Dendritic cell treated with granulocyte-macrophage colony-stimulating factor and Interleukin-4, amounts not matched to agents 40 ng/mL and 50 ng/mL, for 4 days (primary cell): ENCODE data around the gene FAM234A.
A peak's percentile ranks its signal among the peaks of the same experiment; 100 is the strongest.
"Not testable (repeated sequence)": the region's sequence is repeated elsewhere in the genome, so short reads cannot be mapped to it uniquely, and the experiment has no call there.

Experiments used
- H3K27ac Mint-ChIP-seq: one replicate; pipeline ENCODE4 v1.8.0; 2022; ENCODE audit warnings: mild to moderate bottlenecking, mixed read lengths
- H3K27me3 Mint-ChIP-seq: one replicate; pipeline ENCODE4 v1.8.0; 2022; ENCODE audit warnings: mild to moderate bottlenecking, mixed read lengths
- H3K36me3 Mint-ChIP-seq: one replicate; pipeline ENCODE4 v1.8.0; 2022; ENCODE audit warnings: low read depth, mixed read lengths
- H3K4me1 Mint-ChIP-seq: one replicate; pipeline ENCODE4 v1.8.0; 2022; ENCODE audit warnings: low read depth, mixed read lengths
- H3K4me3 Mint-ChIP-seq: one replicate; pipeline ENCODE4 v1.8.0; 2022; ENCODE audit warnings: mild to moderate bottlenecking, moderate library complexity, mixed read lengths
- H3K9me3 Mint-ChIP-seq: one replicate; pipeline ENCODE4 v1.8.0; 2022; ENCODE audit warnings: mixed read lengths
- intact Hi-C: fragments of 100-400 bp; cut with micrococcal nuclease; formaldehyde crosslinking; loops from one replicate; pipeline ENCODE4 v1.15.0; 2022

The FAM234A gene

DNA sequence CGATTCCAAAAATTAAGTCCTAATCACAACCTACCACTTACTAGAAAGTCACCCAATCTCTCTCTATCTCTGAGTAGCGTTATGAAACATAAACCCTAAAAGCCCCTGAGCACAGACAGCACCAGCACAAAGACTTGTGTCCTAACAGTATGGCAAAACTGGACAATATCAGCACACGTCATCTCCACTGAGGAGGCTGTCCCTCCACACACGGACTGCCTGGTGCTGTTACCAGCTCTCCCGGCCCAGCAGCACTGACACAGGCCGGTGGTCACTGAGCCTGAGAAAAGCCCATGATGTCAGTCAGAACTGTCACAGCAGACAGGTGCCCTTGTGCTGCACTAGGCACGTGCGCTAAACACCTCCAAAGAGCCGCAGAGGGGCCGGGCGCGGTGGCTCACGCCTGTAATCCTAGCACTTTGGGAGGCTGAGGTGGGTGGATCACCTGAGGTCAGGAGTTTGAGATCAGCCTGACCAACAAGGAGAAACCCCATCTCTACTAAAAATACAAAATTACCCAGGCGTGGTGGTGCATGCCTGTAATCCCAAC lies 22.9 kb upstream of the FAM234A start:
- H3K27ac Mint-ChIP-seq, H3K4me1 Mint-ChIP-seq, H3K4me3 Mint-ChIP-seq, H3K27me3 Mint-ChIP-seq, intact Hi-C loops, H3K9me3 Mint-ChIP-seq: not testable (repeated sequence)
- H3K36me3 Mint-ChIP-seq = peaks cover 98% of the 10 kb centered on the region

DNA sequence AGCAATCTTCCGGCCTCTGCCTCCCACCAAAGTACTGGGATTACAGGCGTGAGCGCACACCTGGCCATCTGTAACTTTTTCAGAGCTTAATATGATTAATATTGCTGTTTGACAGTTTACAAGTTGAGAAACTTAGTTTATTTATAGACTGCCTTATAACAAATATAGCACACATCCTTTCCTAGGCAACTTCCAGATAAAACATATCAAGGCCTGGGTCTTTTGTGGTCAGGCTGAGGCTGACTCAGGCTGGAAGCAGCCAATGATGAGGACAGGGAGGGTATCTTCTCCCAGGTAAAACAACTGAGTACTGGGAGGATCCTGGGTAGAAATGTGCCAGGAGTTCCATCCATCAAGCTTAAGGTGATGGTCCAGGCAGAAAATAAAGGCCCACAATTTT lies 21.6 kb upstream of the FAM234A start:
- Mint-ChIP-seq H3K36me3 (peaks cover 100% of the 10 kb centered on the region), H3K27me3 (no peaks in the 10 kb centered on the region), H3K4me1 (no peaks in the 10 kb centered on the region), H3K4me3 (no peak overlapping the region), H3K27ac (no peak overlapping the region), H3K9me3 (no peaks in the 10 kb centered on the region)
- intact Hi-C loops = no loop called here

DNA sequence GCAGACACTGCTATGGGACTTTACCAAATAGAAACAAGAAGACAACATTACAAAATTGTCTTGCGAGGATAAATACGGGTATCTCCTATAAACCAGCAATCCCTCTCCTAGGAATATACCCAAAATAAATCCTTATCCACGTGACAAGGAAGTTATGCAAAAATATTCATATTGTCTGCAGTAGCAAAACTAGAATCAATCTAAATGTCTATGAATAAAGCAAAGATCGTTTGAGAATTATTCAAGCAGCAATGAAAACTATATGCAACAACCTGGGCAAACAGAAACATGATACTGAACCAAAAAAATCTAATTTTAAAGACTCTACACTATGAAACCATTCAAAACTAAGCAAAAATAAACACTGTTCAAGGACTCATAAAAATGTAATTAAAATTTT lies 14.6 kb upstream of the FAM234A start:
- no peak overlapping the region for H3K4me3 Mint-ChIP-seq
- no peaks in the 10 kb centered on the region for H3K9me3 Mint-ChIP-seq
- intact Hi-C loops = no loop called here
- no peaks in the 10 kb centered on the region for H3K4me1 Mint-ChIP-seq
- H3K27me3 Mint-ChIP-seq = no peaks in the 10 kb centered on the region
- no peak overlapping the region for H3K27ac Mint-ChIP-seq
- peaks cover 100% of the 10 kb centered on the region for H3K36me3 Mint-ChIP-seq

DNA sequence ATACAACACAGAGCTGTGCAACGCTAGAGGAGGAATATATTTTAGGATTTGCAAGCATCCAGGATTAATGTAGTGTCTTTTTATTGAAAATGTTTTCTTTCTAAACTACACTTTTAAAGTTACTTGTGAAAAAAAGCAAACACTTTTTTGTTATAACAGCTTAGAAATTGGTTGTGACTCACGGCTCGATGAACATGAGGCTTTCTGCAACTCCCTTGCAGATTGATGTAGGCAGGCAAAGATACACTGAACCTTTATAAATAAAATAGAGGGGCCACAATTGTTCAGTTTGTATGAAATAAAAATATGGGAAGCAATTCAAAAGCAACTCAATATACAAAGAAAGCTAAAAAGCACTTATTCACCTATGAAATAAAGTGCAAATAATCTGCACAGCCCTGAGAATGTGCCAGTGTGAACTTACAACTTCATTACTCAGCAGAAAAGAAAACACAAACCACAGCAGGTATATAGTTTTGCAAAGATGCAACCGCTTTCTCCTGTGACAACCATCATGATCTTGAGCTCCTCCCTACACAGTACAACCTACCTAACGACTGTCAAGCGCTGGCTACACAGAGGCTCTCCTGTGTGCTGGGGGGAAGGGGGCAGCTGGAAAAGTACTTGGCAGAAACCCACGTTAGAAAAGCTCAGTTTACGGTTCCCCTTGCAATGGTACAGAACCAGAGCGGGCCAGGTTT lies 6.3 kb upstream of the FAM234A start:
- intact Hi-C loops = no loop called here
- Mint-ChIP-seq H3K4me3 (peak overlapping the region; percentile 92), H3K27ac (peak overlapping the region; percentile 94), H3K9me3 (no peaks in the 10 kb centered on the region), H3K36me3 (peaks cover 58% of the 10 kb centered on the region), H3K27me3 (no peaks in the 10 kb centered on the region), H3K4me1 (peaks cover 12% of the 10 kb centered on the region)

- Mint-ChIP-seq H3K4me1 (peaks cover 13% of the 10 kb centered on the region), H3K36me3 (peaks cover 51% of the 10 kb centered on the region), H3K9me3 (no peaks in the 10 kb centered on the region), H3K27ac (peak within 1 kb of the TSS; percentile 94), H3K4me3 (peak within 1 kb of the TSS; percentile 92), H3K27me3 (no peaks in the 10 kb centered on the region)
- intact Hi-C loops = no loop called here
Observed at GRCh38 chr16:228852-229730, 5.5 kb upstream of the FAM234A start, which contains the start of gene LUC7L. LUC7L (minus strand) TSS chr16:229449; CDS start chr16:229339, 110 bp downstream.

DNA sequence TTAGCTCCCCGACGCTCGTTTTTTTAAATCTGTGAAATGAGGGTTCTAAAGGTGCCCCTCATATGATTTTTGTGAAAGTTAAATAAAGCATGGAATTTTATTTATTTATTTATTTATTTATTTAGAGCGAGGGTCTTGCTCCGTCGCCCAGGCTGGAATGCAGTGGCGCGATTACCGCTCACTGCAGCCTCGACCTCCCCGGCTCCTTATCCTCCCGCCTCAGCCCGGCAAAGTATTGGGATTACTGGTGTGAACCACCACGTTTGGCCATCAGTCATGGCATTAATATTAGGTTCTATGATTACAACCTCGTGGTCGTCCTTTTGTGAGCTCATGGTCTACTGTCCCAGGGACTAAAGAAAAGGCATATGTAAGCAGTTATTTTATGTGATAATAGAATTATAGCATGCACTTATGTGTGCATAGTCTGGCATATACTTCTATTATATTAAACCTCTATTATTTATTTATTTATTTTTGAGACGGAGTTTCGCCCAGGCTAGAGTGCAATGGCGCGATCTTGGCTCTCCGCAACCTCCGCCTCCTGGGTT lies 4.8 kb upstream of the FAM234A start:
- H3K4me3 Mint-ChIP-seq = peak overlapping the region; percentile 11

GRCh38 chr16:230351-230750 lies 4.3 kb upstream of the FAM234A start:
- intact Hi-C loops, H3K4me3 Mint-ChIP-seq, H3K27me3 Mint-ChIP-seq, H3K27ac Mint-ChIP-seq, H3K9me3 Mint-ChIP-seq: not testable (repeated sequence)
- peaks cover 51% of the 10 kb centered on the region for H3K36me3 Mint-ChIP-seq
- peaks cover 17% of the 10 kb centered on the region for H3K4me1 Mint-ChIP-seq

More for the DNA sequence above, 4.8 kb upstream of the FAM234A start:
- H3K27ac Mint-ChIP-seq = peak overlapping the region; percentile 94
- H3K9me3 Mint-ChIP-seq = no peaks in the 10 kb centered on the region
- peaks cover 51% of the 10 kb centered on the region for H3K36me3 Mint-ChIP-seq
- H3K4me1 Mint-ChIP-seq = peaks cover 17% of the 10 kb centered on the region
- intact Hi-C loops = no loop called here
- H3K27me3 Mint-ChIP-seq = no peaks in the 10 kb centered on the region

DNA sequence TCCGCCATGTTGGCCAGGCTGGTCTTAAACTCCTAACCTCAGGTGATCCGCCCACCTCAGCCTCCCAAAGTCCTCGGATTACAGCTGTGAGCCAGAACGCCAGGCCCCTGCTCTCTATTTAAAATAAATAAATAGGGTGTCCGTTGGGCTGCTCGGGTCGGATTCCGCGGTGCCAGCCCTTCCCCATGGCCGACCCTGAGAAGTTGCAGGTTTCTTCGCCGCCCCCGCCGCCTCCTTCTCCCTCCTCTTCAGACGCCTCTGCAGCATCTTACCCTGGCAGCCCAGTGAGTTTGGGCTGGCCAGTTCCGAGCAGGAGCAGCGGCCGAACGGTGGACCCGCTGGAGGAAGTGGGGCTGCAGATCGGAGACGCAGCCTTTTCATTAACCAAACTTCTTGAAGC lies 3.7 kb upstream of the FAM234A start:
- intact Hi-C loops = no loop called here

DNA sequence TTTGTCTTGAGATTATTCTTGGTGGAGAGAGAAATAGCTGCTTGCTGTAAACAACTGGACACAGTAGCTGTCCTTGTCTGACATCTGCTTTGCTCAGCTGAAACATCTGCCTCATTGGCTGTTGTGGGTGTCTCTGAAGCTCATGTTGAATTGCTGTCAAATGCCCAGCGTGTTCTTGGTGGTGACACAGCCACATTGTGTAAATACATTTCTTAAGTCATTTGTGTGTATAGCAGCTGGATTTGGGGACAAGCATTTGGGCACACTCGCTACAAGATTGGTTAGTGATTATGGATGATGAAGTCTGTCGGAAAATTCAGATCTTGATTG lies 5.3 kb downstream of the FAM234A start:
- intact Hi-C loops = no loop called here
- Mint-ChIP-seq H3K27me3 (no peaks in the 10 kb centered on the region), H3K9me3 (no peaks in the 10 kb centered on the region), H3K4me1 (peaks cover 32% of the 10 kb centered on the region), H3K27ac (peak overlapping the region; percentile 83), H3K36me3 (peaks cover 15% of the 10 kb centered on the region), H3K4me3 (no peak overlapping the region)

More for the DNA sequence above, 3.7 kb upstream of the FAM234A start:
- Mint-ChIP-seq H3K36me3 (peaks cover 46% of the 10 kb centered on the region), H3K4me3 (no peak overlapping the region), H3K4me1 (peaks cover 17% of the 10 kb centered on the region), H3K27ac (no peak overlapping the region), H3K9me3 (no peaks in the 10 kb centered on the region), H3K27me3 (no peaks in the 10 kb centered on the region)

GRCh38 chr16:240559-240958 lies 5.9 kb downstream of the FAM234A start:
- Mint-ChIP-seq H3K9me3 (no peaks in the 10 kb centered on the region), H3K27me3 (no peaks in the 10 kb centered on the region), H3K36me3 (peaks cover 10% of the 10 kb centered on the region), H3K4me1 (peaks cover 32% of the 10 kb centered on the region), H3K4me3 (no peak overlapping the region), H3K27ac (peak overlapping the region; percentile 83)
- intact Hi-C loops = no loop called here

DNA sequence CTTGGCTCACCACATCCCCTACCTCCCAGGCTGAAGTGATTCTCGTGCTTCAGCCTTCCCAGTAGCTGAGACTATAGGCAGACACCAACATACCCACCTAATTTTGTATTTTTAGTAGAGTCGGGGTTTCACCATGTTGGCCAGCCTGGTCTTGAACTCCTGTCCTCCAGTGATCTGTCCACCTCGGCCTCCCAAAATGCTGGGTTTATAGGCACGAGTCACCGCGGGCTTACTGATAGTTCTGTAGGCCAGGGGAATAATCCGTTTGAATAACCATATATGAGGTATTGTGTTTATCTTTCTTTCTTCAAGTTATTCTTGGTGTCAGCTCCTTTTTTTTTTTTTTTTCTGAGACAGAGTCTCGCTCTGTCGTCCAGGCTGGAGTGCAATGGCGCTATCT lies 7.7 kb downstream of the FAM234A start:
- H3K27ac Mint-ChIP-seq = peak overlapping the region; percentile 83
- H3K36me3 Mint-ChIP-seq = peaks cover 14% of the 10 kb centered on the region
- H3K4me3 Mint-ChIP-seq = peak overlapping the region; percentile 40
- no peaks in the 10 kb centered on the region for H3K27me3 Mint-ChIP-seq
- intact Hi-C loops = no loop called here
- H3K9me3 Mint-ChIP-seq = no peaks in the 10 kb centered on the region
- peaks cover 32% of the 10 kb centered on the region for H3K4me1 Mint-ChIP-seq

DNA sequence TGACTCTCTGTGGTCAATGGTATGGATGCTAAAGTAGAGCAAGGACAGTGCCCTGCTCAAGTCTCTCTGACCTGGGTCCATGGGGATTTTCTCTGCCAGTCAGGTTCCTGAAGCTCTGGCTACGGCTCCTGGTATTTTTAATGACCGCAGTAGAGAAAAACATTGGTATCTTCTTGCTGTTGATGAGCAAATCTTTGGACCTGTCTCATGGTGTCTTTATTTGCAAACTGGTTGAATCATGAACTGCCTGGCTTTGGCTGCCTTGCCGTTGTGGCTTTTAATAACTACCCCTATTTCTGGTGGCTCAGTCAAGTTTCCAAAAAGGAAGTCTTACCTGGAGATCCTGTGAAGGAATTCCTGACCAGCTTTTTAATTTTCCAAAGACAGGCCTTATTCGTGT lies 8.7 kb downstream of the FAM234A start:
- H3K27ac Mint-ChIP-seq = no peak overlapping the region
- no peak overlapping the region for H3K4me3 Mint-ChIP-seq
- intact Hi-C loops = no loop called here
- no peaks in the 10 kb centered on the region for H3K9me3 Mint-ChIP-seq
- peaks cover 13% of the 10 kb centered on the region for H3K36me3 Mint-ChIP-seq
- H3K4me1 Mint-ChIP-seq = peaks cover 32% of the 10 kb centered on the region
- no peaks in the 10 kb centered on the region for H3K27me3 Mint-ChIP-seq

- no peak overlapping the region for H3K27ac Mint-ChIP-seq
- H3K27me3 Mint-ChIP-seq = no peaks in the 10 kb centered on the region
- intact Hi-C loops = no loop called here
- no peak overlapping the region for H3K4me3 Mint-ChIP-seq
- H3K36me3 Mint-ChIP-seq = peaks cover 30% of the 10 kb centered on the region
- H3K4me1 Mint-ChIP-seq = peaks cover 23% of the 10 kb centered on the region
- no peaks in the 10 kb centered on the region for H3K9me3 Mint-ChIP-seq
Observed at GRCh38 chr16:245105-245504, 10.5 kb downstream of the FAM234A start.

- intact Hi-C loops = no loop called here
- no peak overlapping the region for H3K27ac Mint-ChIP-seq
- no peak overlapping the region for H3K4me3 Mint-ChIP-seq
- peaks cover 4% of the 10 kb centered on the region for H3K4me1 Mint-ChIP-seq
- H3K27me3 Mint-ChIP-seq = no peaks in the 10 kb centered on the region
- peaks cover 43% of the 10 kb centered on the region for H3K36me3 Mint-ChIP-seq
- H3K9me3 Mint-ChIP-seq = no peaks in the 10 kb centered on the region
Observed at GRCh38 chr16:247027-247426, 12.4 kb downstream of the FAM234A start.
